Fibroblast of lung (primary cell): ENCODE results near the gene CSRNP3. TPM values are rescaled to one million over a fixed set of nuclear protein-coding genes. Genes with fewer than 3 reads are reported as not detected.

Source experiments
- DNase-seq, 2 donors: peaks; one replicate each; pipeline versions ENCODE4 v3.0.0 to v3.0.0-alpha.2; 2010; ENCODE audit warnings: low read depth in 2 of 2
- H2AFZ ChIP-seq: 2 replicates; pipeline ENCODE4 v1.5.1; 2012; ENCODE audit warnings: low read length, control low read depth, inconsistent platforms
- H3K27ac ChIP-seq: 2 replicates; pipeline ENCODE4 v1.5.1; 2011; ENCODE audit warnings: low read length, control low read depth; ENCODE audit not compliant: insufficient read depth
- H3K27me3 ChIP-seq: 2 replicates; pipeline ENCODE4 v1.5.1; 2011; ENCODE audit warnings: mild to moderate bottlenecking, low read length; ENCODE audit not compliant: control insufficient read depth, insufficient read depth
- H3K36me3 ChIP-seq: 2 replicates; pipeline ENCODE4 v1.5.1; 2011; ENCODE audit warnings: low read length; ENCODE audit not compliant: control insufficient read depth, insufficient read depth
- H3K4me1 ChIP-seq: 2 replicates; pipeline ENCODE4 v1.5.1; 2011; ENCODE audit warnings: low read length; ENCODE audit not compliant: control insufficient read depth, insufficient read depth; ENCODE audit errors: extremely low read depth
- H3K4me2 ChIP-seq: 2 replicates; pipeline ENCODE4 v1.5.1; 2011; ENCODE audit warnings: low read length, control low read depth; ENCODE audit not compliant: insufficient read depth; ENCODE audit errors: extremely low read depth
- H3K4me3 ChIP-seq, 4 experiments: fragments of 200-600 bp in 1 of 4; sonication (generic) in 1 of 4; replicated peaks in 1 of 4; 2 replicates each; pipeline ENCODE4 v1.5.1; 2011 to 2016; ENCODE audit warnings: low read length in 4 of 4, low read depth in 3 of 4, mild to moderate bottlenecking in 3 of 4, control low read depth in 2 of 4, inconsistent platforms in 1 of 4, mixed read lengths in 1 of 4; ENCODE audit not compliant: insufficient read depth in 1 of 4; ENCODE audit errors: control extremely low read depth in 1 of 4
- H3K79me2 ChIP-seq: 2 replicates; pipeline ENCODE4 v1.5.1; 2012; ENCODE audit warnings: mild to moderate bottlenecking, low read length, inconsistent platforms; ENCODE audit not compliant: control insufficient read depth, insufficient read depth
- H3K9ac ChIP-seq: 2 replicates; pipeline ENCODE4 v1.5.1; 2011; ENCODE audit warnings: mild to moderate bottlenecking, low read length, control low read depth; ENCODE audit not compliant: insufficient read depth
- H3K9me3 ChIP-seq: 2 replicates; pipeline ENCODE4 v1.5.1; 2012; ENCODE audit warnings: low read depth, low read length; ENCODE audit not compliant: control insufficient read depth, insufficient read depth
- H4K20me1 ChIP-seq: 2 replicates; pipeline ENCODE4 v1.5.1; 2011; ENCODE audit warnings: low read length; ENCODE audit not compliant: control insufficient read depth, insufficient read depth; ENCODE audit errors: extremely low read depth
- EZH2 ChIP-seq: IDR thresholded peaks from 2 replicates; pipeline ENCODE4 v1.5.1; 2012; ENCODE audit warnings: low read length, control low read depth, mild to moderate bottlenecking; ENCODE audit errors: missing control alignments
- polyA plus RNA-seq, 2 donors: library from polyadenylated mRNA; depleted of rRNA in 1 of 2; stranded (reverse) in 1 of 2; unstranded in 1 of 2; fragments of >200 nt; gene quantifications; 2 replicates each; pipeline ENCODE4 v1.2.1, GENCODE V29; 2011 to 2012; ENCODE audit warnings: missing spikeins in 1 of 2
- total RNA-seq: library from RNA; depleted of rRNA; stranded (reverse); fragments of >200 nt; gene quantifications from 2 replicates; pipeline ENCODE4 v1.2.1, GENCODE V29; 2014
- TF ChIP-seq, protein P1 (sequence below), 2 donors: IDR thresholded peaks in 1 of 2; conservative IDR thresholded peaks in 1 of 2; 1 replicate in 1 of 2; 2 replicates in 1 of 2; pipeline ENCODE4 v1.5.1; 2011 to 2012; ENCODE audit warnings: low read length in 2 of 2, control low read depth in 1 of 2, inconsistent platforms in 1 of 2, low read depth in 1 of 2, mild to moderate bottlenecking in 1 of 2

CSRNP3 gene
- total and polyA plus RNA-seq, 2 donors (not counting 1 experiment from before 2014, with no cell fraction given), result 0.66 to 1.1 TPM

DNA sequence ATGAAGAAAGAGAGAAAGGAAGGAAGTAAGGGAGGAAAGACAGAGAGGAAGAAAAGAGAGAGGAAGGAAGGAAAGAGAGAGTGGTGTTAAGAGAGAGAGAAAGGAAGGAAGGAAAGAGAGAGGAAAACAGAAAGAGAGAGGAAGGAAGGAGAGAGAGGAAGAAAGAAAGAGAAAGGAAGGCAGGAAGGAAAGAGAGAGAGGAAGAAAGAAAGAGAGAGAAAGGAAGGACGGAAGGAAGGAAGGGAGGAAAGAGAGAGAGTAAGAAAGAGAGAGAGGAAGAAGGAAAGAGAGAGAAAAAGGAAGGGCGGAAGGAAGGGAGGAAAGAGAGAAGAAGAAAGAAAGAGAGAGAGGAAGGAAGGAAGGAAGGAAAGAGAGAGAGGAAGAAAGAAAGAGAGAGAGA lies 197.1 kb downstream of the CSRNP3 start:
- H2AFZ ChIP-seq, result no peak overlapping the region
- no peaks in the 10 kb centered on the region for H3K4me1 ChIP-seq
- H3K4me3 ChIP-seq, result no peak overlapping the region
- no peak overlapping the region for H3K27ac ChIP-seq
- no peak overlapping the region for H3K4me2 ChIP-seq
- TF ChIP-seq, protein P1, sequence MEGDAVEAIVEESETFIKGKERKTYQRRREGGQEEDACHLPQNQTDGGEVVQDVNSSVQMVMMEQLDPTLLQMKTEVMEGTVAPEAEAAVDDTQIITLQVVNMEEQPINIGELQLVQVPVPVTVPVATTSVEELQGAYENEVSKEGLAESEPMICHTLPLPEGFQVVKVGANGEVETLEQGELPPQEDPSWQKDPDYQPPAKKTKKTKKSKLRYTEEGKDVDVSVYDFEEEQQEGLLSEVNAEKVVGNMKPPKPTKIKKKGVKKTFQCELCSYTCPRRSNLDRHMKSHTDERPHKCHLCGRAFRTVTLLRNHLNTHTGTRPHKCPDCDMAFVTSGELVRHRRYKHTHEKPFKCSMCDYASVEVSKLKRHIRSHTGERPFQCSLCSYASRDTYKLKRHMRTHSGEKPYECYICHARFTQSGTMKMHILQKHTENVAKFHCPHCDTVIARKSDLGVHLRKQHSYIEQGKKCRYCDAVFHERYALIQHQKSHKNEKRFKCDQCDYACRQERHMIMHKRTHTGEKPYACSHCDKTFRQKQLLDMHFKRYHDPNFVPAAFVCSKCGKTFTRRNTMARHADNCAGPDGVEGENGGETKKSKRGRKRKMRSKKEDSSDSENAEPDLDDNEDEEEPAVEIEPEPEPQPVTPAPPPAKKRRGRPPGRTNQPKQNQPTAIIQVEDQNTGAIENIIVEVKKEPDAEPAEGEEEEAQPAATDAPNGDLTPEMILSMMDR (conservative IDR thresholded peaks at IDR 0.05 in 1 of 2, IDR thresholded peaks at IDR 0.05 in 1 of 2; ENCODE audit: low read depth in 1 of 2, low read length in 2 of 2), result no peak
- no peak for TF ChIP-seq EZH2
- H3K36me3 ChIP-seq, result no peaks in the 10 kb centered on the region
- H3K9me3 ChIP-seq, result no peaks in the 10 kb centered on the region
- no peaks in the 10 kb centered on the region for H4K20me1 ChIP-seq
- H3K79me2 ChIP-seq, result no peaks in the 10 kb centered on the region
- no peaks in the 10 kb centered on the region for H3K27me3 ChIP-seq
- no peak overlapping the region for H3K9ac ChIP-seq
- DNase-seq, result no peak

DNA sequence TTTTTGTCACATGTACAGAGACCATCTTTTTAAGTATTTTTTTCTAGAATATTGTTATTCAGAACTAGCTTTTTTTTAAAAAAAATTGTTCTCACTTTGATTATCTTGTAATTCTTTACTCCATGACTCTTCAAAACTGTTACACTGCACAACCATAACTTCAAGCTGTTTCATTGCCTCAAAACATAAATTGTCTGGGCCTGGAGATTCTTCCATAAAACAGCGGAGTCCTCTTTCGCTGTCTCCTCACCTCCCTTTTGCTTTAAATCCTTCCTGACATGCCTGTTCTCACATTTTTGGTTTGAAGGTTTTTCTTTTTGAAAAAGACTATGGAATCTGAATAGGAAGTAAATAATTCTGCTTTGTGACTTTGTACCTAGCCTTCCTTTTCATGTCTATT lies 197.9 kb downstream of the CSRNP3 start:
- TF ChIP-seq, protein P1 (conservative IDR thresholded peaks at IDR 0.05 in 1 of 2, IDR thresholded peaks at IDR 0.05 in 1 of 2; ENCODE audit: low read depth in 1 of 2, low read length in 2 of 2), result no peak
- no peak for TF ChIP-seq EZH2
- H3K4me1 ChIP-seq, result no peaks in the 10 kb centered on the region
- no peaks in the 10 kb centered on the region for H4K20me1 ChIP-seq
- no peak overlapping the region for H3K27ac ChIP-seq
- H3K79me2 ChIP-seq, result no peaks in the 10 kb centered on the region
- no peak overlapping the region for H3K9ac ChIP-seq
- H3K36me3 ChIP-seq, result no peaks in the 10 kb centered on the region
- no peaks in the 10 kb centered on the region for H3K9me3 ChIP-seq
- no peaks in the 10 kb centered on the region for H3K27me3 ChIP-seq
- DNase-seq, result no peak
- H3K4me3 ChIP-seq, result no peak overlapping the region
- no peak overlapping the region for H2AFZ ChIP-seq
- H3K4me2 ChIP-seq, result no peak overlapping the region

DNA sequence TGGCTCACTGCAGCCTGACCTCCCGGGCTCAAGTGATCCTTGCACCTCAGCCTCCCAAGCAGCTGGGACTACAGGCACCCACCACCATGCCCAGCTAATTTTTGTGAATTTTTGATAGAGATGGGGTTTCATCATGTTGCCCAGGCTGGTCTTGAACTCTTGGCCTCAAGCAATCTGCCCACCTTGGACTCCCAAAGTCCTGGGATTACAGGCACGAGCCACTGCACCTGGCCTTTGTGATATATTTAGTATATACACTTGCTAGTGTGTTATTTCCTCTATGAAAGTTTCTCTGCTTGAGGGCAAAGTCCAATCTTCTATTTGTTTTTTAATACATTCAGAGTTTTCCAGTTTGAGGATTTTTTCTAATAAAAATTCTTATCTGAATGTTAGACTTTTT lies 205.3 kb downstream of the CSRNP3 start:
- no peaks in the 10 kb centered on the region for H3K9me3 ChIP-seq
- no peak overlapping the region for H3K27ac ChIP-seq

More for the DNA sequence above, 205.3 kb downstream of the CSRNP3 start:
- H3K79me2 ChIP-seq, result no peaks in the 10 kb centered on the region
- H2AFZ ChIP-seq, result no peak overlapping the region
- H3K9ac ChIP-seq, result no peak overlapping the region
- H3K4me1 ChIP-seq, result no peaks in the 10 kb centered on the region
- no peak for DNase-seq
- no peaks in the 10 kb centered on the region for H3K36me3 ChIP-seq
- no peak overlapping the region for H3K4me3 ChIP-seq
- no peaks in the 10 kb centered on the region for H3K27me3 ChIP-seq
- no peak for TF ChIP-seq EZH2
- TF ChIP-seq, protein P1 (conservative IDR thresholded peaks at IDR 0.05 in 1 of 2, IDR thresholded peaks at IDR 0.05 in 1 of 2; ENCODE audit: low read depth in 1 of 2, low read length in 2 of 2), result no peak
- H3K4me2 ChIP-seq, result no peak overlapping the region
- H4K20me1 ChIP-seq, result no peaks in the 10 kb centered on the region
